NCI-H128 (cell line): ENCODE data around the gene MTFMT.
"Not testable (repeated sequence)": the region's sequence is repeated elsewhere in the genome, so short reads cannot be mapped to it uniquely, and the experiment has no call there.

Experiments used
- DNase-seq: peaks from one replicate; lab custom pipeline; 2025; ENCODE audit not compliant: unreplicated experiment; lab: John Stamatoyannopoulos, UW

The MTFMT gene

DNA sequence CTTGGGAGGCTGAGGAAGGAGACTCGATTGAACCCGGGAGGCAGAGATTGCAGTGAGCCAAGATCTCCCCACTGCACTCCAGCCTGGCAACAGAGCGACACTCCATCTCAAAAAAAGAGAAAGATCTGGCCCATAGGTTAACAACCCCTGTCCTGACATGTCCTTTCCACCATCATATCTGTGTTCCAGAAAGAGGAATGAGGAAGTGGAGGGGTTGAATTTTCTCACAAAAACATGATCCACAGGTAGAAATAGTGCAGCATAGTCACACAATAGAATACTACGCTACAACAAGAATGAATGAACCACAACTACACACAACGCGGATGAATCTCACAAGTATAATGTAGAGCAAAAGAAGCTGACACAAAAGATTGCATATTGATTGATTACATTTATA, 11.0 kb upstream of the MTFMT start:
- no peak for DNase-seq

DNA sequence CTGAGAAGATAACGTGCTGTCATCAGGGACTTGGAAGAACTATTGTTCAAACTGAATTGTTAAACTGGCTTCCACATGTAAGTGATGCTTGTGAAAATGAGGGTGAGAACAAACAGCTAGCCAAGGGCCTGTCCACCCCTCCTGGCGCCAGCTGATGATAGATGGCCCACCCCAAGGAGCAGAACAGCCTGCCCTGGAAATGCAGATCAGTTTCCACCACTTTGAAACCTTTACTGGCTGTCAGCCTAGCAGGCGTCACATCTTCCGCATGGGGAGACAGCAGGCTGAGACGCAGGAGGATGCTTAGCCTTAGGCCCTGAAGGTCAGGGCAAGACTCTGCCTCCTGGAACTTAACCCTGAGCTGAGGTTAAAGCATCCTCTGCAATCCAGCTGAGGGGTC, 9.4 kb upstream of the MTFMT start:
- DNase-seq, result no peak

DNA sequence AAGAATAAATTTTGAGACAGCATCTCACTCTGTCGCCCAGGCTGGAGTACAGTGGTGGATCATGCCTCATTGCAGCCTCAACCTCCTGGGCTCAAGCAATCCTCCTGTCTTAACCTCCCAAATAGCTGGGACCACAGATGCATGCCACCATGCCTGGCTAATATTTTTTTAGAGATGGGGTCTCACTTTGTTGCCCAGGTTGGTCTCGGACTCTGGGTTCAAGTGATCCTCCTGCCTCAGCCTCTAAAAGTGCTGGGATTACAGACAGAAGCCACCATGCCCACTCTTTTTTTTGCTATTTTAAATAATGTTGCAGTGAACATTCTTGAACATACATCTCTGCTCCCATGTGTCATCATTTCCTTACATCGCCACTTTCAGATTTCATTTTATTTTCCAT, 9.0 kb upstream of the MTFMT start:
- DNase-seq, result no peak

DNA sequence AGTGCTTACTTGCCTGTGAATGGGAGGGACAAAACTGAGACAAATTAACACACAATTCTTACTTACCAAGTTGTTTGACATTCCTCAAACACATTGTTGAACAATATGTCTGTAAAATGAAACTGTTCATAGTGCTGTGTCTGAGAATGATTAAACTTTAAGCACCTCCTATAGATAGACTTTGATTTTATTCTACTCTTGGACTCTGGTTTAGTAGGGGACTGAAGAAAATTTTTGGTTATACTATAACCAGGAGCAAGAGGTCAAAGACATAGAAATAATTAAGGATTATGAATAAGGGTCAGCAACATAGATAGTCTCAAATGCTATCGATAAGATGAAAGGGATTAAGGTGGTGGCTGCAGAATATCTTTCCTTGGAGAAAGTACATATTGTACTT, 7.9 kb upstream of the MTFMT start:
- DNase-seq, result no peak

DNA sequence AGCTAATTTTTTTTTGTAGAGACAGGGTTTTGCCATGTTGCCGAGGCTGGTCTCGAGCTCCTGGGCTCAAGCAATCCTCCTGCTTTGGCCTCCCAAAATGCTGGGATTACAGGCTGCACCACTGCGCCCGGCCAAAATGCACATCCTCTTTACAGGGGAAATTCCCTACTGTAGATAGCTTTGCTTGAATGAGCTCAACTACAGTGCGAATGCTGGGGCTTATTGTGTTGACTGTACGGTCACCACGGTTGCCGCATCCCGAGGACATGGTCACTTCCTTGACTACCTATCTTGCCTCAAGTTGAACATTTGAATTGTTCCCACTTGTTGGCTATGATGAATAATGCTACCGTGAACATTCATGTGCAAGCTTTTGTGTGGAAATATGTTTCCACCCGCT, 5.3 kb upstream of the MTFMT start:
- DNase-seq, result no peak

DNA sequence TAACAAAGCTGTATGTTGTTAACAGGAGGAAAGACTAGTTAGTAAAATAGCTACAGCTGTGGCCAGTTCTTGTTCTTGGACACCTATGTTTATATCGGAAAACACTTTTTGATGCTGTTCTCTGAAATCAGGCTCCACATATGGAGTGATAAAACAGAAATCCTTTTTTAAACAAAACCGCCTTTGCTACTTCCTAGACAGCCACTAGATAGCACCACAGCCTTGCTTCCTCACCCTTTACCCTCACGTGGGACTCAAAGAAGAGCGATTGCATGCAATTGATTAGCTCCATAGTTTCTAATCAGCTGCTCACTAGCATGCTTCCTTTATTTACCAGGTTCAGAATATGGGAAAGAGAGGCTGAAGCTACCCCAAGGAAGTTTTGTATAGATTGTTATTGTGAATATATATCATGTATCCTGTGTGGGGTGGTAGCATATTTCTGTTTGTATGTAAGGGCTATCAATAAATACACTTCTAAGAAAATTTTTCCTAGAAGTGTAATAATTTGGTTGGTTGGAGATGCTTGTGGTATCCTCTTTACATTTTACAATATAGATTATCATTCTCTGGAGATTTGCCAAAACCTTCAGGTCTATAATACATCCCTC, 4.3 kb upstream of the MTFMT start:
- no peak for DNase-seq

DNA sequence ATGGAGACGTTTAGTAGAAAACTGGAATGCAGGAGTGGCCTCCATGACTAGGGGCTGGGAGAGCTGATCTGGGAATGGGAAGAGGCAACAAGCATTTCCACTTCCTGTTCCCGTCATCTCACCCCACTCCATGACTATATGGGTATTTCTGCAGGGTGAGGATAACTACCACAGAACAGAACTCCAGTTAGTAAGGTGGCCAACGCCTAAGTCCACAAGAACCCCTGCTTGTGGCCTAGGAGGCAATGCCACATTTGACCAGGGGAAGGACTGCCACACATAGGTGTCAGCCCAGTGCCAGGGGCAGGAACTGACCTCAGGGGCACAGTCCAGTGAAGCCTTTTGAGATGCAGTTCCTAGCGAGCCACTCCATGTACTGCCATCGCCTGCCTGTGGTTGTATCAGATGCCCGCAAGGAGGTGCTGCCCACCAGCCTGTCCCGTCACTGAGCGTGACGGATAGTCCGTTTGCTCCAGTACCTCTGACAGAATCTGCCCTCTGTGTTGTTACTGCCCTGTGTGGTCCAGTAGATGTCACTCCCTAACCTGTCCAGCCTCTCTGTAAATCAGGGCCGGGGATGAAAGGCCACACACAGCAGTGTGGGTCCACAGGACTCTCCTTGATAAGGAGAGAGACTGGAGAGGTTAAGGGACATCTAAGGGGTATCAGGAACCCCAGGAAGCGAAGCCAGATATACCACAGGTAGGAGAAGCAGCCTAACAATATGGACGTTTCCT, 3.5 kb upstream of the MTFMT start:
- no peak for DNase-seq

DNA sequence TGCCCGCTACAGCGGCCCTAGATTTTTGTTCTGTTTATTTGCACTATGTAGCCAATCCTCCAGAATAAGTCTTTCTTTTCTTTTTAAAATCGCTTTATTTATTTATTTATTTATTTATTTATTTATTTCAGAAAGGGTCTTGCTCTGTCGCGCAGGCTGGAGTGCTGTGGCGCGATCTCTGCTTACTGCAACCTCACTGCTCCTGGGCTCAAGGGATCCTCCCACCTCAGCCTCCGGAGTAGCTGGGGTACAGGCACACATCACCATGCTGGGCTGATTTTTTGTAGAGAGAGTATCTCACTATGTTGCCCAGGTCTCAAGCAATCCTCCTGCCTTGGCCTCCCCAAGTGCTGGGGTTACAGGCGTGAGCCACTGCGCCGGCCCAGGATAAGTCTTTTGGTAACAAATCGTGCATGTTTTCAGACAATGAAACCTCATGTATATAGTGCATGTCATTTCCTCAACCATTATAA, 333 bp upstream of the MTFMT start:
- no peak for DNase-seq

DNA sequence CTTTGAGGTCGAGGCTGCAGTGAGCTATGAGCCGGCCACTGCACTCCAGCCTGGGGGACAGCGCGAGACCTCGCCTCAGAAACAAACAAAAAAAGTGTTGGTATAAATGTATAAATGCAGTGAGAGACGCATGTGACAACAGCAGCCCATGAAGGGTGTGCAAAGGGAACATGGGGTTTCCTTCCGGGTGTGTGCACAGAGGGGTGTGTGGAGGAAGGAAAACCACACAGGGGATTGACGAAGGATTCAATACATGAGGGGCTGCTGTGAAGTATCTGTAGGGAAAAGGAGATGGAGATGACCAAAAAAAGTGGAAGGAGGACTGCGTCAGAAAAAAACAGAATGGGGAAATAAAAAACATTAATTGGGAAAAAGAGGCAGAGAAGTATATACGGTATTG, 1.1 kb downstream of the MTFMT start:
- DNase-seq, result no peak

DNA sequence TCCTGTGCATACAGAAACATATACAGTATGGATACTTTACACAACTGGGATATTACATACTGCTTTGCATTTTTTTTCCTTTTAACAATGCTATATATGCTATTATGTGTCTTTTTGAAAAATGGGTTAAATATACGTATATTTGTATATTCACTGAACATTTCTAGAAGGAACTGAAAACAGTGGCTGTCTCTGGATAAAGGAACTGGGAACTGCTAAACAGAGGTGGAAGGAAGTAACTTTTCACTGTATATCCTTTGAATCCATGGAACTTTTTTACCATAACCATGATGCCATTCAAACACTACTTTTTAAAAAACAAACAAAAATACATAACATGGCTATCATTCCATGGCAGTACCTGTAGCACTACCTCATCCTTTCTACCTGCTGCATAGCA, 1.8 kb downstream of the MTFMT start:
- no peak for DNase-seq

DNA sequence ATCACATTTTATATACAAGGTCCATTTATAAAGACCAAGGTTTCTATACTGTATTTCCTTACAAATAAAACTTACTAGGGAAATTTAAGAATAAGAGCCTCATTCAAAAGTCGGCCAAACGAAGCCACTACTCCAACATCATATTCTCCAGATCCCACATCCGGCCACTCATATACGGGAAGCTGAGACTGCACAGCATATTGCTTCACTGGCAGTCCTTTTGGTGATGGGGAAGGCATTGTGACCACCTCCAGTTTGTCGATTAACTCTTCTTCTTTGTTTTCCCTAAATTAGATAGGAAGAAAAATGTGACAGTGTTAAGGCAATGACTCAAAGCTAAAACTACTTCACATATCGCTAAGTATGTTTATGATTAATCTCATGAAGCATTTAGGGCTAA, 2.7 kb downstream of the MTFMT start:
- no peak for DNase-seq

DNA sequence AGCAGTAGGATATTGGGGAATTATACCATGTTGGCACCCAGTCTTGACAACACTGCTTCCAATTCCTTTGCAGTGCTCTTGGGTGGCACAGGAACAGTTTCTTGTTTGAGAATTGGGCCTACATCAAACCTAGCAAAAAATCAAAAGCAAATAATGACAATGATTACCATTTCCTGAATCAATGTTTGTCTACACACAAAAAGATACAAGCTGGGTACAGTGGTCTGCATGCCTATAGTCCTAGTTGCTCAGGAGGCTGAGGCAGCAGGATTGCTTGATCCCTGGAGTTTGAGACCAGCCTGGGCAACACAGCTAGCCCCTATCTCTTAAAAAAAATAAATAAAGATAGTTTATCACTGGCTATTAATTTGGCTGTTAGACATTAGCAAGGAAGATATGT, 8.0 kb downstream of the MTFMT start:
- DNase-seq, result no peak

DNA sequence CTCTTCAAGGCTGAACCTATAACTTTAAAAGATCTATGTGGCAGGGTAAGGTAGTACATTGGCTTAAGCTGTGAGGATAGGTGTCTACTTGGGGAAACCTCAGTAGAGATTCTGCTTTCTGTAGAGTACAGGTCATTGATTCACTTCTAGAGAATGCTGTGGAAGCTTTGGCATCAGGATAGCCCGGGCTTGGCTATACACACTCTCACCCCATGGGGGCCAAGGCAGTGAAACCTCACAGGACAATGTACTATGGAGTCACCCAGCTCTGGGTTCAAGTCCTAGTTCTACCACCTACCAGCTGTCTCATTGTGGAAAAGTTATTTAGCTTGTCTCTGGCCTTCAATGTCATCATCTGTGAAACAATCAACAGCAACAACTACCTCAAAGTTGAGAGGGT, 9.0 kb downstream of the MTFMT start:
- no peak for DNase-seq

DNA sequence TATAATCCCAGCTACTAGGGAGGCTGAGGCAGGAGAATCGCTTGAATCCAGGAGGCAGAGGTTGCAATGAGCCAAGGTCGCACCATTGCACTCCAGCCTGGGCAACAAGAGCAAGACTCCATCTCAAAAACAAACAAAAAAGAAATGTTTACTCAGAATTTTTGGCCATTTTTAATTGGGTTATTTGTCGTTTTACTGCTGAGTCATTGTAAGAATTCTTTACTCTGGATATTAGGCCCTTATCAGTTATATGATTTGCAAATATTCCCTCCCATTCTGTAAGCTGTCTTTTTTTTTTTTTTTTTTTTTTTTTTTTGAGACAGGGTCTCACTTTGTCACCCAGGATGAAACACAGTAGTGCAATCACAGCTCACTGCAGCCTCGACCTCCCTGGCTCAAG, 18.2 kb downstream of the MTFMT start:
- DNase-seq, result not testable (repeated sequence)

DNA sequence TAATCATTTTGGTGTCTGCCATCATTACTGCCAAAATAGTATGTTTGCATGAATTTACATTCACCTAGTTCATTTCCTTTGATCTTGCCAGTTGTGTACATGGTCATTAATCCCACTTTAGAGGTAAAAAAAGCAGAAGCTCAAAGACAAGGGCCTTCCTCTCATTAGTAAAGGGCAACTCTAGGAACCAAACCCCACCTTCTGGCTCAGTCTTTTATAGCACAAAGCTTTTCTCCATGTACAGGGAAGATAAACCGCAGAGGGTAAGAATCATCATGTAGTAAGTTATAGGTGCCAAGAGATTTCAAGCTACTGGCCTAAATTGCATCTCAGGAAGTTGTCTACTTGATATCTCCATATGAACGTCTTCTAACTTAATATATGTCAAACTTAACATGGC, 20.5 kb downstream of the MTFMT start:
- no peak for DNase-seq

DNA sequence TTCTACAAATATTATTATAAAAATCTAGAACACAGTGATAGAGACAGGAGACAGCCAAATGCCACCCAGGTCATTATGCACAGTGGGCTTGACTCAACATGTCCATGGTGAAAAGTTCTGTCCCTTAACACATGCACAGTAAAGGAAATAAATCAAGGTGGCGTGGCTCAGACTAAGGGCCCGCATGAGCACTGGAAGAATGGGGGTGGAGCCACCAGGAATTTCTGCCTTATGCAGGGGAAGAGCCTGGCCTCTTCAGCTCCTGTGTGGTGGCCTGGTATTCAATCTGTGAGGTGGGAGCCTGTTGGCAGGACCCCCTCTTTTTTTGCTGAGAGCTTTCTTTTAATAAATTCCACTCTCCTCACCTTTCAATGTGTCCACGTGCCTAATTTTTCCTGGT, 22.6 kb downstream of the MTFMT start:
- DNase-seq, result no peak

DNA sequence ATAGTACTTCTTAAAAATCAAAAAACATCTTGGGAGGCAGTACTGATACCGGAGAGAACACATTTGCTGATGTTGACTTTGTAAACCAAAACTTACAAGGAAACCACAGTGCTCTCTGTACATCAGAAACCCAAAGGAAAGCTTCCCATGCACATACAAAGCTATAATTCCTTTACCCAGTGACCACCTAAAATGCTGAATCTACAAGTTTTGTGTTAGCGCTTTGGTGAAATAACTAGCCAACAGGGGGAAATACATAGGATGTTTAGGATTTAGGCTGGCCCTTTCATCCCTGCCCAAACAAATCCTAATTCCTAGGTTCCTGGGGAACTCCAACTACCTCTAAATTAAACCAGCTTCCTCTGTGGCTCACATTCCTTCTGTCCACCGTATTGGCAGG, 24.4 kb downstream of the MTFMT start:
- DNase-seq, result no peak

DNA sequence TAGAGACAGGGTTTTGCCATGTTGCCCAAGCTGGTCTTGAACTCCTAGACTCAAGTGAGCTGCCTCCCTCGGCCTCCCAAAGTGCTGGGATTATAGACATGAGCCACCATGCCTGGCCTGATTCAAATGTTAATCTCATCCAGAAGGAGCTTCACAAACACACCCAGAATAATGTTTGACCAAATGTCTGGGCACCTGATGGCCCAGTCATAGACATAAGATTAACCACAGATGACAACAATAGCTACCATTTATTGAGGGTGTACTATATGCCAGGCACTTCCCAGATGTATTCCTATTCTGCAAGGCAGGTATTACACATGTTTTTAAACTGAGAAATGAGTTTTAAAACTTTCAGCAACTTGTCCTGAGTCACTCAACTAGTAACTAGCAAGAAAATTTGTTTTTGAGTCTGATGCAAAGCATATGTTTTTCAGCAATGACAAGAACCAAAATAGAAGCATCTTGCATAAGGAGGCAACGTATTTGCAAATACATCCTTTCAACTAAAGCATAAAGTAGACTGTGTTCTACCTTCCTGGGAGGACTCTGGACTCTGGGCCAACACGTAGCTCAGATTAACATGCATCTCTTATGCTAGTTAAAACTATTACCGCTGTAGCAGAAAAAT, 31.6 kb downstream of the MTFMT start:
- DNase-seq, result no peak

DNA sequence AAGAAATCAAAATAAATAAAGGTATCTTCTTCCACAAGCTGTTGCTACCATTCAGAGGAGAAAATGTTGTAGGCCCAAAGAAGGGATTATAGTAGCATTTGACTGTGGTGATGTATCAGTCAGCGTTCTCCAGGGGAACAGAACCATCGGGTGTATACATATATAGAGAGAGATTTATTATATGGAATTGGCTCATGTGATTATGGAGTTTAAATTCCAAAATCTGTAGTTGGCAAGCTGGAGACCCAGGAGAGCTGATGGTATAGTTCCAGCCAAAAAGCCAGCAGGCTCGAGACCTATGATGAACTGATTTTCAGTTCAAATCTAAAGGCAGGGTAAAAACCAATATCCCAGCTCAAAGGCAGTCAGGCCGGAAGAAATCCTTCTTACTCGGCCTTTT, 32.4 kb downstream of the MTFMT start:
- DNase-seq, result no peak

DNA sequence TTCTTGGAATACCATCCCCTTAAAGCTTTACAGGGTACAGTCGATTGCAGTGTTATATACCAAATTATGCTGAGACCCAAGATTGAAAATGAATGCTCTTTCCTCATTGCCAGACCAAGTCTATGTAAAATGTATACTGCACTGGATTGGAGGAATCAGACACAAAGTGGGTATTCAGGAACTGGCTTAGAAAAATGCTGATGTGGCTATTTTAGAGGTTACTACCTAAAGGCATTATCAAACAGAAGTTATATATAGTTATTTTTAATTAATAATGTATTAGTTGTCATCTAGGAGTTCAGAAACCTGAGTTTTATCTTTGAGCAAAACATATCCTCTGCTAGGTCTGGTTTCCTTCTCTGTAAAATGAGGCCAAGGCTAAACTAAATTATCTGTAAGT, 36.1 kb downstream of the MTFMT start:
- DNase-seq, result no peak

DNA sequence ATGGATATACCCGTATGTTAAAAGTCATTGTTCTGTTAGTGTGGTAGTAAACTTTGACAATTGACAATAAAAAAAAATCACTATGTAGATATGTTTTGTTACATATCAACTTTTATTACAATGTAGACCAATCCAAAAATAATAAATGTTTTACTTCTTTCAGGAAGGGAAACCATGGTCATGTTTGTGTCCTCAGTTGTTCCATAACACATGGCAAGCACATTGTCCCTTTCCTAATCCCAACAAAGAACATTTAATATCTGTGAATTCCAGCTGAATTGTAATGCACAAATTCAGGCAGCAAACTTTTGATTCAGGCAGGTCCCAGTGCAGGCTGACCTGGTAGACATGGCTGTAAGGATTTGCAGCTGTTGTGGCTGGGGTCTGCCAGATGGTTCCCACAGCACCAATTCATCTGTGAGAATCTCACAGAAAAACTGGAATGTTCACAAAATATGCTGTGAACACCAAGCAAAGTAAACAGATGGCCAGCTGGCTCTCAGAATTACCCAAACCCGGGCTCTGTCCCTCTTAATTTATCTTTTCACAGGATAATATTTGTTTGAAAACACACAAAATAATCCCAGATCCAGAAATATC, 37.8 kb downstream of the MTFMT start:
- no peak for DNase-seq

DNA sequence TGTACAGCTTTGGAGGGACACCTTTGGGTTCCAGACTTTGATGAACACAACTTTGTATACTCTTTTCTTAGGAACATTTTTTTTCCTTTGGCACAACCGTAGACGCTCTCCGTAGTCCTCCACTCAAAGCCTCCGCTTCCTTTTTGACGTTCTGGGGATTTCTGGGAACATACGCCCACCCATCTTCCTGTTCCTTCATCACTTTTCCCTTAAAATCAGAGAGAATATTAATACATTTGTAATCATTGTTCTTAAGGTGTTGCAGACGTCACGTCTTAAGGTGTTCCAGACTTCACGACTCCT, 39.3 kb downstream of the MTFMT start:
- no peak for DNase-seq
